HCT116 (cell line): ENCODE results near the gene HIVEP2. TPM values are rescaled to one million over a fixed set of nuclear protein-coding genes. Genes with fewer than 3 reads are reported as not detected.

Experiments
- ATAC-seq: fragments of 200-7000 bp; cut with Tn5 transposase; 2 replicates; pipeline ENCODE4 v1.9.1; 2020; ENCODE audit warnings: mild to moderate bottlenecking, moderate library complexity
- Bru-seq: library from RNA; stranded (reverse); fragments of 400-500 nt; gene quantifications from one replicate; lab custom pipeline; 2021; lab: Mats Ljungman, UMichigan
- BruChase-seq, 2 experiments: library from RNA; stranded (reverse); fragments of 400-500 nt; gene quantifications; one replicate each; lab custom pipeline; 2021; lab: Mats Ljungman, UMichigan
- BruUV-seq: library from RNA; stranded (reverse); fragments of 400-500 nt; replicated peaks from 2 replicates; lab custom pipeline; 2021; lab: Mats Ljungman, UMichigan
- CTCF ChIA-PET: fragments of 300-600 bp; sonication (Branson Sonifier 250); formaldehyde crosslinking; loops from one replicate; lab custom pipeline; 2021; ENCODE audit warnings: antibody characterized with exemption; lab: Charles Lee
- POLR2A ChIA-PET: fragments of 300-600, 350-600 bp; sonication (Branson Sonifier 250); formaldehyde crosslinking; loops from one replicate; lab custom pipeline; 2021; ENCODE audit warnings: antibody characterized with exemption; lab: Charles Lee
- RAD21 ChIA-PET, 2 experiments: fragments of 300-600 bp; sonication (Branson Sonifier 250); formaldehyde crosslinking; loops; one replicate each; lab custom pipeline; 2023; ENCODE audit warnings: low total read pairs in 2 of 2; ENCODE audit not compliant: uncharacterized antibody in 2 of 2, unreplicated experiment in 2 of 2, low non-redundant PET in 1 of 2; lab: Charles Lee
- DNase-seq: peaks from one replicate; pipeline ENCODE4 v3.0.0-alpha.2; 2010; ENCODE audit warnings: low read depth, low spot score
- H2AFZ ChIP-seq: fragments of 200-600 bp; shearing (Covaris generic), sonication (generic); 2 replicates; pipeline ENCODE4 v1.6.1; 2017; ENCODE audit warnings: low read depth, mixed run types, mixed read lengths, antibody characterized with exemption, low read length; ENCODE audit not compliant: poor library complexity, severe bottlenecking
- H3K27ac ChIP-seq: 2 replicates; pipeline ENCODE4 v1.5.1; 2012; ENCODE audit warnings: low read depth, low read length
- H3K27me3 ChIP-seq: fragments of 200-600 bp; sonication (generic); 2 replicates; pipeline ENCODE4 v1.6.1; 2016; ENCODE audit warnings: mixed run types, low read length, mixed read lengths; ENCODE audit not compliant: insufficient read depth
- H3K36me3 ChIP-seq, 2 experiments: fragments of 200-500 bp in 1 of 2; fragments of 200-600 bp in 1 of 2; sonication (Bioruptor generic) in 1 of 2; sonication (generic) in 1 of 2; 2 replicates each; pipeline versions ENCODE4 v1.5.1 to v1.6.1; 2014 to 2016; ENCODE audit warnings: low read length in 2 of 2, inconsistent platforms in 1 of 2, mixed read lengths in 1 of 2, mixed run types in 1 of 2; ENCODE audit not compliant: insufficient read depth in 2 of 2, control insufficient read depth in 1 of 2
- H3K4me1 ChIP-seq, 2 experiments: fragments of 200-600 bp in 1 of 2; sonication (generic) in 1 of 2; 2 replicates each; pipeline versions ENCODE4 v1.5.1 to v1.6.1; 2012 to 2017; ENCODE audit warnings: low read length in 2 of 2, inconsistent platforms in 1 of 2, mild to moderate bottlenecking in 1 of 2, mixed read lengths in 1 of 2, mixed run types in 1 of 2, moderate library complexity in 1 of 2; ENCODE audit not compliant: insufficient read depth in 2 of 2, control insufficient read depth in 1 of 2
- H3K4me2 ChIP-seq: fragments of 200-600 bp; sonication (generic); 2 replicates; pipeline ENCODE4 v1.6.1; 2017; ENCODE audit warnings: mixed run types, low read length, mixed read lengths
- H3K4me3 ChIP-seq, 2 experiments: fragments of 200-600 bp in 1 of 2; sonication (generic) in 1 of 2; replicated peaks in 1 of 2; 2 replicates each; pipeline ENCODE4 v1.5.1; 2011 to 2016; ENCODE audit warnings: low read length in 2 of 2, control low read depth in 1 of 2, low read depth in 1 of 2, mild to moderate bottlenecking in 1 of 2, mixed read lengths in 1 of 2, mixed run types in 1 of 2
- H3K79me2 ChIP-seq: fragments of 200-600 bp; sonication (generic); 2 replicates; pipeline ENCODE4 v1.6.1; 2017; ENCODE audit warnings: mild to moderate bottlenecking, mixed run types, low read length, moderate library complexity, mixed read lengths; ENCODE audit not compliant: insufficient read depth
- H3K9ac ChIP-seq: fragments of 200-600 bp; sonication (generic); 2 replicates; pipeline ENCODE4 v1.6.1; 2016; ENCODE audit warnings: low read length, mixed read lengths
- H3K9me2 ChIP-seq: fragments of 200-600 bp; sonication (generic), shearing (Covaris generic); 2 replicates; pipeline ENCODE4 v1.6.1; 2017; ENCODE audit warnings: mixed run types, mild to moderate bottlenecking, moderate library complexity; ENCODE audit not compliant: insufficient read depth
- H3K9me3 ChIP-seq, 2 experiments: fragments of 200-500 bp in 1 of 2; fragments of 200-600 bp in 1 of 2; sonication (Bioruptor generic) in 1 of 2; sonication (generic) in 1 of 2; 2 replicates each; pipeline ENCODE4 v1.6.1; 2014 to 2017; ENCODE audit warnings: low read length in 2 of 2, mixed read lengths in 2 of 2, inconsistent platforms in 1 of 2, low read depth in 1 of 2, mild to moderate bottlenecking in 1 of 2, mixed run types in 1 of 2, moderate library complexity in 1 of 2; ENCODE audit not compliant: control insufficient read depth in 1 of 2, insufficient read depth in 1 of 2
- H4K20me1 ChIP-seq: fragments of 200-600 bp; sonication (generic), shearing (Covaris generic); 2 replicates; pipeline ENCODE4 v1.6.1; 2017; ENCODE audit warnings: mixed run types, mild to moderate bottlenecking, moderate library complexity; ENCODE audit not compliant: insufficient read depth
- ATF3 ChIP-seq: IDR thresholded peaks from 2 replicates; pipeline ENCODE4 v1.6.1; 2012
- CBX3 ChIP-seq: IDR thresholded peaks from 2 replicates; pipeline ENCODE4 v1.6.1; 2012; ENCODE audit warnings: low read depth
- CEBPB ChIP-seq: IDR thresholded peaks from 2 replicates; pipeline ENCODE4 v1.6.1; 2012; ENCODE audit warnings: low read depth
- EGR1 ChIP-seq: IDR thresholded peaks from 2 replicates; pipeline ENCODE4 v1.6.1; 2012; ENCODE audit warnings: low read depth
- ELF1 ChIP-seq: IDR thresholded peaks from 2 replicates; pipeline ENCODE4 v1.6.1; 2012; ENCODE audit warnings: low read depth, borderline replicate concordance
- MAX ChIP-seq: IDR thresholded peaks from 2 replicates; pipeline ENCODE4 v1.6.1; 2012
- REST ChIP-seq: IDR thresholded peaks from 2 replicates; pipeline ENCODE4 v1.6.1; 2012; ENCODE audit warnings: low read depth
- SIN3A ChIP-seq: IDR thresholded peaks from 2 replicates; pipeline ENCODE4 v1.6.1; 2012; ENCODE audit warnings: low read depth
- TCF7L2 ChIP-seq: IDR thresholded peaks from 2 replicates; pipeline ENCODE4 v1.7.0; 2011; ENCODE audit warnings: borderline replicate concordance, inconsistent platforms; ENCODE audit not compliant: insufficient read depth, insufficient read length; ENCODE audit errors: extremely low read depth
- YY1 ChIP-seq: IDR thresholded peaks from 2 replicates; pipeline ENCODE4 v1.6.1; 2011; ENCODE audit warnings: low read length, low read depth, moderate library complexity, mild to moderate bottlenecking; ENCODE audit not compliant: insufficient replicate concordance; ENCODE audit errors: extremely low read depth
- ZFX ChIP-seq: fragments of 450-650 bp; IDR thresholded peaks from 2 replicates; pipeline ENCODE4 v1.6.1; 2017
- ZNF274 ChIP-seq: fragments of 200-500 bp; sonication (Bioruptor generic); IDR thresholded peaks from 2 replicates; pipeline ENCODE4 v1.6.1; 2014; ENCODE audit warnings: mild to moderate bottlenecking, low read depth, low read length, inconsistent platforms
- intact Hi-C: fragments of 100-400 bp; cut with micrococcal nuclease; formaldehyde crosslinking; loops from 2 replicates; pipeline ENCODE4 v1.10.0; 2022
- long read RNA-seq: library from polyadenylated mRNA; unstranded; transcript quantifications from one replicate; pipeline ENCODE4 v2.0.0, GENCODE V29; 2021; ENCODE audit not compliant: unreplicated experiment
- polyA plus RNA-seq: library from polyadenylated mRNA; unstranded; fragments of >200 nt; gene quantifications from 2 replicates; pipeline ENCODE4 v1.2.1, GENCODE V29; 2012; ENCODE audit warnings: missing spikeins
- total RNA-seq: library from RNA; stranded (reverse); gene quantifications from one replicate; pipeline ENCODE4 v1.2.1, GENCODE V29; 2021; ENCODE audit not compliant: unreplicated experiment
- TF ChIP-seq, protein P1 (sequence below): IDR thresholded peaks from 2 replicates; pipeline ENCODE4 v1.6.1; 2011; ENCODE audit warnings: mild to moderate bottlenecking, low read length, moderate library complexity; ENCODE audit not compliant: insufficient replicate concordance; ENCODE audit errors: extremely low read depth

The HIVEP2 gene, protein sequence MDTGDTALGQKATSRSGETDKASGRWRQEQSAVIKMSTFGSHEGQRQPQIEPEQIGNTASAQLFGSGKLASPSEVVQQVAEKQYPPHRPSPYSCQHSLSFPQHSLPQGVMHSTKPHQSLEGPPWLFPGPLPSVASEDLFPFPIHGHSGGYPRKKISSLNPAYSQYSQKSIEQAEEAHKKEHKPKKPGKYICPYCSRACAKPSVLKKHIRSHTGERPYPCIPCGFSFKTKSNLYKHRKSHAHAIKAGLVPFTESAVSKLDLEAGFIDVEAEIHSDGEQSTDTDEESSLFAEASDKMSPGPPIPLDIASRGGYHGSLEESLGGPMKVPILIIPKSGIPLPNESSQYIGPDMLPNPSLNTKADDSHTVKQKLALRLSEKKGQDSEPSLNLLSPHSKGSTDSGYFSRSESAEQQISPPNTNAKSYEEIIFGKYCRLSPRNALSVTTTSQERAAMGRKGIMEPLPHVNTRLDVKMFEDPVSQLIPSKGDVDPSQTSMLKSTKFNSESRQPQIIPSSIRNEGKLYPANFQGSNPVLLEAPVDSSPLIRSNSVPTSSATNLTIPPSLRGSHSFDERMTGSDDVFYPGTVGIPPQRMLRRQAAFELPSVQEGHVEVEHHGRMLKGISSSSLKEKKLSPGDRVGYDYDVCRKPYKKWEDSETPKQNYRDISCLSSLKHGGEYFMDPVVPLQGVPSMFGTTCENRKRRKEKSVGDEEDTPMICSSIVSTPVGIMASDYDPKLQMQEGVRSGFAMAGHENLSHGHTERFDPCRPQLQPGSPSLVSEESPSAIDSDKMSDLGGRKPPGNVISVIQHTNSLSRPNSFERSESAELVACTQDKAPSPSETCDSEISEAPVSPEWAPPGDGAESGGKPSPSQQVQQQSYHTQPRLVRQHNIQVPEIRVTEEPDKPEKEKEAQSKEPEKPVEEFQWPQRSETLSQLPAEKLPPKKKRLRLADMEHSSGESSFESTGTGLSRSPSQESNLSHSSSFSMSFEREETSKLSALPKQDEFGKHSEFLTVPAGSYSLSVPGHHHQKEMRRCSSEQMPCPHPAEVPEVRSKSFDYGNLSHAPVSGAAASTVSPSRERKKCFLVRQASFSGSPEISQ (N-terminal part only)
- 8.1 TPM for total RNA-seq
- polyA plus RNA-seq = 5.4 and 5.8 TPM in 2 replicates
- percentile 74 among the genes with signal in this experiment for Bru-seq, nascent RNA
- percentile 67 among the genes with signal in this experiment for BruChase-seq, experiment 1, labeled RNA remaining after a 6-hour chase
- percentile 69 among the genes with signal in this experiment for BruChase-seq, experiment 2, labeled RNA remaining after a 2-hour chase
- long read RNA-seq, partial matches to known transcripts = 0 of 5 reads
- long read RNA-seq, other reads (novel, unspliced or antisense) = 5 of 5 reads

DNA sequence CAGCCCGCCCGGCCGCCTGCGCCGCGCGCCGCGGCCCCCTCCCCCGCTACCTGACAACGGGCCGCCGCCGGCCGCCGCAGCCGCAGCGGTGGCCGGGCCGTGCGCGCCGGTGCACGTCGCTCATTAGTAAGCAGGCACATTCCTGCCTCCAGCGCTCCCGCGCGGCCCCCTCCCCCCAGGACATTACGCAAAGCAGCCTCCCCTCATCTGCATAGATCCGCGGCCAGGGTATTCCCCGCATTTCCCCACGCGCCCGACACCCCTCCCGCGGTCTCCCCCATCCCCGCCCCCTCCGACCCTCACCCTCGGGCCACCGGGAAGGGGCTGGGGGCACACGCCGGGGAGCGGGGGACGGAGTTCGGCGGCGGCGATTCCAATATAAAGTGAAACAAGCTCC is at the start of gene HIVEP2:
HIVEP2 (minus strand) TSS at position 128 of the 397 bp plus-strand sequence. CDS start 170,438 bp downstream, outside the sequence.
- Histone ChIP-seq H4K20me1 (no peaks in the 10 kb centered on the region), H3K9me2 (no peaks in the 10 kb centered on the region), H3K4me3 (peak within 1 kb of the TSS; percentile 74 to 80), H3K79me2 (peaks cover 13% of the 10 kb centered on the region; the same call in 1 of the 2 replicates), H3K4me1 (peaks cover 20 to 32% of the 10 kb centered on the region in 2 experiments; a peak in 3 of 4 replicates), H3K27me3 (no peaks in the 10 kb centered on the region), H2AFZ (no peak within 1 kb of the TSS), H3K36me3 (no peaks in the 10 kb centered on the region), H3K4me2 (peak within 1 kb of the TSS; percentile 97), H3K27ac (peak within 1 kb of the TSS; percentile 78), H3K9me3 (no peaks in the 10 kb centered on the region), H3K9ac (peak within 1 kb of the TSS; percentile 77)
- intact Hi-C loops = loop anchor here (10.0 kb wide), 1 partner anchor 480 kb away; no protein-coding TSS in a partner anchor
- DNase-seq = no peak
- RAD21 ChIA-PET = no interaction called here
- POLR2A ChIA-PET = no interaction called here
- no TSS peak for BruUV-seq
- ATAC-seq = peak; percentile 48
- CTCF ChIA-PET = no interaction called here
- TF ChIP-seq ZNF274 (no peak), ZFX (peak; percentile 20; the same call in 1 of the 2 replicates), MAX (no peak), SIN3A (no peak), CEBPB (peak; percentile 54; the same call in 1 of the 2 replicates), ATF3 (no peak), YY1 (peak; percentile 48), ELF1 (no peak), TCF7L2 (peak; percentile 30), EGR1 (no peak), CBX3 (no peak), REST (no peak)
- TF ChIP-seq, protein P1, sequence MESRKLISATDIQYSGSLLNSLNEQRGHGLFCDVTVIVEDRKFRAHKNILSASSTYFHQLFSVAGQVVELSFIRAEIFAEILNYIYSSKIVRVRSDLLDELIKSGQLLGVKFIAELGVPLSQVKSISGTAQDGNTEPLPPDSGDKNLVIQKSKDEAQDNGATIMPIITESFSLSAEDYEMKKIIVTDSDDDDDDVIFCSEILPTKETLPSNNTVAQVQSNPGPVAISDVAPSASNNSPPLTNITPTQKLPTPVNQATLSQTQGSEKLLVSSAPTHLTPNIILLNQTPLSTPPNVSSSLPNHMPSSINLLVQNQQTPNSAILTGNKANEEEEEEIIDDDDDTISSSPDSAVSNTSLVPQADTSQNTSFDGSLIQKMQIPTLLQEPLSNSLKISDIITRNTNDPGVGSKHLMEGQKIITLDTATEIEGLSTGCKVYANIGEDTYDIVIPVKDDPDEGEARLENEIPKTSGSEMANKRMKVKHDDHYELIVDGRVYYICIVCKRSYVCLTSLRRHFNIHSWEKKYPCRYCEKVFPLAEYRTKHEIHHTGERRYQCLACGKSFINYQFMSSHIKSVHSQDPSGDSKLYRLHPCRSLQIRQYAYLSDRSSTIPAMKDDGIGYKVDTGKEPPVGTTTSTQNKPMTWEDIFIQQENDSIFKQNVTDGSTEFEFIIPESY = no peak
